HepG2 (cell line): Measurements from ENCODE around the gene MTX1. TPM values are rescaled to one million over a fixed set of nuclear protein-coding genes. Genes with fewer than 3 reads are reported as not detected.

ENCODE experiments used
- AGO1 ChIP-seq: fragments of 200-400 bp; formaldehyde crosslinking; IDR thresholded peaks from 2 replicates; pipeline ENCODE4 v1.6.1; 2017; ENCODE audit warnings: mild to moderate bottlenecking, low read depth, low read length, moderate library complexity; ENCODE audit not compliant: poor library complexity, severe bottlenecking
- ERF ChIP-seq: IDR thresholded peaks from 2 replicates; pipeline ENCODE4 v1.6.1; 2018; ENCODE audit warnings: missing biosample characterization, missing genetic modification reagents
- FOXA1 ChIP-seq, 2 experiments: fragments of 450-650 bp in 1 of 2; sonication (generic) in 1 of 2; formaldehyde crosslinking in 1 of 2; IDR thresholded peaks; 2 replicates each; pipeline versions ENCODE4 v1.4.0 to v1.6.1; 2016 to 2020; ENCODE audit warnings: missing genetic modification reagents in 1 of 2
- FUBP1 ChIP-seq: sonication (generic); formaldehyde crosslinking; IDR thresholded peaks from 2 replicates; pipeline ENCODE4 v1.5.1; 2020; ENCODE audit warnings: missing genetic modification reagents, mild to moderate bottlenecking, borderline replicate concordance
- HNF1A ChIP-seq, 2 experiments: sonication (generic) in 1 of 2; formaldehyde crosslinking in 1 of 2; IDR thresholded peaks; 2 replicates each; pipeline versions ENCODE4 v1.4.0 to v1.6.1; 2016 to 2020; ENCODE audit warnings: borderline replicate concordance in 1 of 2, low read depth in 1 of 2, mild to moderate bottlenecking in 1 of 2, missing genetic modification reagents in 1 of 2
- ISL2 ChIP-seq: sonication (generic); formaldehyde crosslinking; IDR thresholded peaks from 2 replicates; pipeline ENCODE4 v1.5.0; 2020; ENCODE audit warnings: missing genetic modification reagents
- MATR3 ChIP-seq: sonication (generic); formaldehyde crosslinking; IDR thresholded peaks from 2 replicates; pipeline ENCODE4 v1.4.0; 2020; ENCODE audit warnings: missing genetic modification reagents
- PPARG ChIP-seq: conservative IDR thresholded peaks from 2 replicates; pipeline ENCODE4 v1.6.1; 2016; ENCODE audit warnings: missing biosample characterization, missing genetic modification reagents
- SIX4 ChIP-seq: sonication (generic); formaldehyde crosslinking; IDR thresholded peaks from 2 replicates; pipeline ENCODE4 v1.4.0; 2020; ENCODE audit warnings: missing genetic modification reagents
- ZMAT3 ChIP-seq: sonication (generic); formaldehyde crosslinking; conservative IDR thresholded peaks from 2 replicates; pipeline ENCODE4 v1.7.0; 2021; ENCODE audit warnings: missing genetic modification reagents
- ZNF552 ChIP-seq: sonication (generic); formaldehyde crosslinking; IDR thresholded peaks from 2 replicates; pipeline ENCODE4 v1.9.0; 2022; ENCODE audit warnings: missing genetic modification reagents, mild to moderate bottlenecking, borderline replicate concordance
- ZNF605 ChIP-seq: sonication (generic); formaldehyde crosslinking; IDR thresholded peaks from 2 replicates; pipeline ENCODE4 v1.8.0; 2022; ENCODE audit warnings: mild to moderate bottlenecking, missing genetic modification reagents
- ZNF609 ChIP-seq: sonication (generic); formaldehyde crosslinking; IDR thresholded peaks from 2 replicates; pipeline ENCODE4 v1.4.0; 2020; ENCODE audit warnings: mild to moderate bottlenecking, missing genetic modification reagents, borderline replicate concordance
- ZNF710 ChIP-seq: sonication (generic); formaldehyde crosslinking; IDR thresholded peaks from 2 replicates; pipeline ENCODE4 v1.5.0; 2020; ENCODE audit warnings: mild to moderate bottlenecking, missing genetic modification reagents, borderline replicate concordance
- ZNF768 ChIP-seq: sonication (generic); formaldehyde crosslinking; IDR thresholded peaks from 2 replicates; pipeline ENCODE4 v1.4.0; 2020; ENCODE audit warnings: missing genetic modification reagents
- polyA plus RNA-seq, 8 experiments: library from polyadenylated mRNA; depleted of rRNA in 3 of 8; stranded (reverse) in 7 of 8; unstranded in 1 of 8; fragments of >200 nt; fragmentation: Illumina TruSeq in 4 of 8; extraction: Trizol in 4 of 8; gene quantifications; 2 replicates each; pipeline versions ENCODE4 v1.2.1 to v1.2.3, GENCODE V29; 2011 to 2016; ENCODE audit warnings: low read depth in 4 of 8, missing spikeins in 1 of 8, mixed read lengths in 1 of 8; ENCODE audit not compliant: insufficient read depth in 1 of 8
- total RNA-seq, 5 experiments: library from RNA; depleted of rRNA; stranded (reverse); fragments of >200 nt; fragmentation: Illumina TruSeq; extraction: Trizol; gene quantifications; 2 replicates each; pipeline ENCODE4 v1.2.3, GENCODE V29; 2016; ENCODE audit warnings: low read depth in 1 of 5

MTX1 gene
- total and polyA plus RNA-seq, 2 of the 13 experiments (the other 11 are each of a cell fraction or from before 2014, with no cell fraction given): 64.5 to 72.6 TPM

GRCh38 chr1:155255243-155256007 is 46.9 kb downstream of the MTX1 start, which contains the start of gene ENTREP3 (continued):
- TF ChIP-seq ZNF609 (no peak), AGO1 (peak; percentile 34), ZNF710 (CRISPR knock-in tag) (no peak), ERF (CRISPR knock-in tag) (no peak), SIX4 (peak; percentile 20; the same call in 1 of the 2 replicates), FUBP1 (CRISPR knock-in tag) (no peak), FOXA1 (IDR thresholded peaks at IDR 0.05) (no peak), FOXA1 (CRISPR knock-in tag; IDR thresholded peaks at IDR 0.05) (no peak), ZNF768 (CRISPR knock-in tag) (no peak), ZNF552 (no peak), ISL2 (peak; percentile 57; the same call in 1 of the 2 replicates), PPARG (0 out of 2 replicates have a peak, but pooled peaks have one; percentile 19), ZNF605 (CRISPR knock-in tag) (no peak), ZMAT3 (CRISPR knock-in tag) (no peak), HNF1A (IDR thresholded peaks at IDR 0.05; ENCODE audit: low read depth) (no peak), HNF1A (CRISPR knock-in tag; IDR thresholded peaks at IDR 0.05; ENCODE audit: borderline replicate concordance) (peak; percentile 59; the same call in 1 of the 2 replicates), MATR3 (CRISPR knock-in tag) (no peak)
